ENCODE results near the gene FAM187B.
"Not testable (repeated sequence)": the region's sequence is repeated elsewhere in the genome, so short reads cannot be mapped to it uniquely, and the experiment has no call there.

Gene FAM187B

GRCh38 chr19:35261356-35262100, 33.0 kb upstream of the FAM187B start:
- no peak for DNase-seq

GRCh38 chr19:35260694-35261304, 32.3 kb upstream of the FAM187B start:
- no peak for DNase-seq

GRCh38 chr19:35257113-35257461, 28.5 kb upstream of the FAM187B start:
- DNase-seq, result no peak

GRCh38 chr19:35256566-35256965, 28.0 kb upstream of the FAM187B start:
- DNase-seq, result no peak

GRCh38 chr19:35254341-35255297, 26.1 kb upstream of the FAM187B start:
- DNase-seq, result no peak

GRCh38 chr19:35253316-35254286, 25.1 kb upstream of the FAM187B start:
- no peak for DNase-seq

- no peak for DNase-seq
Measured at GRCh38 chr19:35251456-35251855, 22.9 kb upstream of the FAM187B start.

- no peak for DNase-seq
Measured at GRCh38 chr19:35249848-35250711, 21.5 kb upstream of the FAM187B start.

- DNase-seq, result no peak
Measured at GRCh38 chr19:35249146-35249847, 20.8 kb upstream of the FAM187B start.

GRCh38 chr19:35248310-35249145, 20.0 kb upstream of the FAM187B start, which contains the start of gene LSR:
LSR (plus strand) TSS chr19:35249002; CDS start chr19:35249023, 21 bp downstream.
- peak; percentile 95 for DNase-seq

GRCh38 chr19:35247526-35248309, 19.2 kb upstream of the FAM187B start:
- peak; percentile 89 for DNase-seq

GRCh38 chr19:35246466-35247092, 18.0 kb upstream of the FAM187B start:
- DNase-seq, result no peak

- no peak for DNase-seq
Measured at GRCh38 chr19:35241417-35241816, 12.9 kb upstream of the FAM187B start.

- no peak for DNase-seq
Measured at GRCh38 chr19:35240327-35240726, 11.8 kb upstream of the FAM187B start.

GRCh38 chr19:35239597-35239996, 11.1 kb upstream of the FAM187B start:
- DNase-seq, result not testable (repeated sequence)

- no peak for DNase-seq
Measured at GRCh38 chr19:35236638-35237400, 8.3 kb upstream of the FAM187B start.

- DNase-seq, result no peak
Measured at GRCh38 chr19:35232912-35233311, 4.4 kb upstream of the FAM187B start.
